Heart right ventricle (tissue), 16 donors: ENCODE results near the gene BIN1. TPM values are rescaled to one million over a fixed set of nuclear protein-coding genes. Genes with fewer than 3 reads are reported as not detected.

ENCODE experiments used
- ATAC-seq, 8 donors: fragments of 200-7000 bp; cut with Tn5 transposase; one replicate each; pipeline ENCODE4 v1.9.1; 2020; ENCODE audit warnings: mild to moderate bottlenecking in 8 of 8, moderate library complexity in 8 of 8, moderate number of reproducible peaks in 1 of 8
- DNase-seq, 2 donors: peaks; one replicate each; pipeline ENCODE4 v3.0.0-alpha.2; 2020
- H3K27ac ChIP-seq, 10 donors: fragments of 200-600 bp; sonication (generic) in 2 of 10; one replicate each; pipeline versions ENCODE4 v1.5.0 to v1.8.0; 2020 to 2022; ENCODE audit warnings: mild to moderate bottlenecking in 3 of 10
- H3K27me3 ChIP-seq, 7 donors: fragments of 200-600 bp; one replicate each; pipeline ENCODE4 v1.8.0; 2021 to 2022; ENCODE audit warnings: mild to moderate bottlenecking in 2 of 7
- H3K36me3 ChIP-seq, 9 donors: fragments of 200-600 bp; sonication (generic) in 1 of 9; one replicate each; pipeline versions ENCODE4 v1.5.0 to v1.8.0; 2020 to 2022; ENCODE audit warnings: mild to moderate bottlenecking in 2 of 9
- H3K4me1 ChIP-seq, 9 donors: fragments of 200-600 bp; sonication (generic) in 1 of 9; one replicate each; pipeline versions ENCODE4 v1.5.0 to v1.8.0; 2020 to 2022; ENCODE audit warnings: mild to moderate bottlenecking in 4 of 9
- H3K4me3 ChIP-seq, 10 donors: fragments of 200-600 bp; sonication (generic) in 2 of 10; one replicate each; pipeline versions ENCODE4 v1.5.0 to v1.8.0; 2020 to 2022; ENCODE audit warnings: mild to moderate bottlenecking in 7 of 10, moderate library complexity in 2 of 10
- H3K9me3 ChIP-seq, 11 donors: fragments of 200-600 bp in 10 of 11; sonication (generic) in 2 of 11; one replicate each; pipeline versions ENCODE4 v1.5.0 to v1.8.0; 2013 to 2022; ENCODE audit warnings: mild to moderate bottlenecking in 2 of 11, control low read depth in 1 of 11, moderate library complexity in 1 of 11
- CTCF ChIP-seq, 9 donors: fragments of 200-600 bp; sonication (generic) in 2 of 9; IDR thresholded peaks; one replicate each; pipeline versions ENCODE4 v1.5.0 to v1.8.0; 2021 to 2022; ENCODE audit warnings: antibody characterized with exemption in 9 of 9, mild to moderate bottlenecking in 5 of 9, moderate library complexity in 1 of 9
- WGBS, 2 donors: extraction: QIAGEN DNeasy Blood & Tissue Kit; methylation state at CpG; one replicate each; pipeline ENCODE4 v1.1.7; 2013; ENCODE audit warnings: inconsistent platforms in 1 of 2; 5-methylcytosine and 5-hydroxymethylcytosine counted together
- intact Hi-C, 10 donors: fragments of 100-400 bp; cut with DNase I; formaldehyde crosslinking; loops; one replicate each; pipeline versions ENCODE4 v1.11.1 to v1.14.2; 2022
- polyA plus RNA-seq, 2 donors: library from polyadenylated mRNA; stranded (reverse); fragments of 200-250 nt; gene quantifications; one replicate each; pipeline ENCODE4 v1.2.3, GENCODE V29; 2013
- total RNA-seq, 10 donors: library from RNA; stranded (reverse); fragmentation: NEBNext Ultra II Directional in 3 of 10; extraction: Animal tissue kit (Norgen Biotek cat#: 25700) in 3 of 10; gene quantifications; one replicate each; pipeline versions ENCODE4 v1.2.1 to v1.2.4, GENCODE V29; 2021 to 2023
- donor health status: Arrhythmogenic right ventricular cardiomyopathy.
- donor health status: ischemic (EF 13 %, LVEDD 7.1; RV severe dilation, severe dysfunction).
- donor health status: healthy with polysubstance abuse.
- donor health status: DM: no; HTN: yes; CAD: no.
- donor health status: DM: no; HTN: no; CAD: no.
- donor health status: ischemic (EF 25% LVEDD 6.9; RV normal size, moderate dysfunction).
- donor health status: ischemic (EF 25% LVEDD 5.7; RV mildly dilated, moderate dysfunction).
- donor health status: healthy.
- donor health status: DM: yes; HTN: yes; CAD: no.
- donor health status: Ischemic cardiomyopathy.
- donor health status: ischemic (EF 35%, LVEDD 5.7; RV mildly dilated, moderate dysfunction).
- donor health status: nonischemic (EF 11% LVEDD 7.7; RV severe dilation, severe dysfunction).
- donor health status: DM: yes; HTN: yes; CAD: no.
- donor health status: PGD.
- donor health status: ischemic (EF 29% LVEDD 5.4; RV normal size, mild dysfunction).
- donor health status: nonischemic (EF 23%, LVEDD 6.1; RV moderate dilation, normal function).

BIN1 gene
- total and polyA plus RNA-seq, 12 donors = 8.4 to 21.7 (median 16.0) TPM

GRCh38 chr2:127057371-127058245 lies 49.3 kb downstream of the BIN1 start:
- Histone ChIP-seq H3K4me3 (no peak overlapping the region), H3K27me3 (no peaks in the 10 kb centered on the region), H3K27ac (no peak overlapping the region), H3K36me3 (peaks cover 0 to 14% (median 0%) of the 10 kb centered on the region in 9 donors), H3K4me1 (peaks cover 0 to 11% (median 6%) of the 10 kb centered on the region in 9 donors), H3K9me3 (no peaks in the 10 kb centered on the region)
- DNase-seq (peak in 1 of 2 donors; percentile 6), ATAC-seq (no peak)
- intact Hi-C loops = no loop called here
- WGBS, 2 donors = 93 to 95% methylated on average over 31 of the region's 31 CpGs
- TF ChIP-seq CTCF (IDR thresholded peaks at IDR 0.05) = no peak

- H3K27me3 ChIP-seq = no peaks in the 10 kb centered on the region
- ATAC-seq (no peak), DNase-seq (peak in 1 of 2 donors; percentile 9)
- intact Hi-C loops = no loop called here
- peaks cover 0 to 7% (median 4%) of the 10 kb centered on the region in 9 donors for H3K4me1 ChIP-seq
- no peak for TF ChIP-seq CTCF (IDR thresholded peaks at IDR 0.05)
- WGBS, 2 donors = 92 to 93% methylated on average over 25 of the region's 25 CpGs
- peaks cover 0 to 12% (median 0%) of the 10 kb centered on the region in 9 donors for H3K36me3 ChIP-seq
- H3K4me3 ChIP-seq = no peak overlapping the region
- no peak overlapping the region for H3K27ac ChIP-seq
- no peaks in the 10 kb centered on the region for H3K9me3 ChIP-seq
These were observed 50.2 kb downstream of the BIN1 start for GRCh38 chr2:127056631-127057370.

- intact Hi-C loops = no loop called here
- no peak for ATAC-seq
- peaks cover 0 to 1% (median 0%) of the 10 kb centered on the region in 9 donors for H3K4me1 ChIP-seq
- no peak for TF ChIP-seq CTCF (IDR thresholded peaks at IDR 0.05)
- no peaks in the 10 kb centered on the region for H3K9me3 ChIP-seq
- DNase-seq = peak in 1 of 2 donors; percentile 7
- no peaks in the 10 kb centered on the region for H3K27me3 ChIP-seq
- peaks cover 0 to 8% (median 0%) of the 10 kb centered on the region in 9 donors for H3K36me3 ChIP-seq
- whole genome bisulfite sequencing, 2 donors = 97 to 98% methylated on average over 11 of the region's 11 CpGs
- H3K4me3 ChIP-seq = no peak overlapping the region
- H3K27ac ChIP-seq = no peak overlapping the region
These were observed 50.9 kb downstream of the BIN1 start for GRCh38 chr2:127056086-127056485.

GRCh38 chr2:127055786-127056076 lies 51.2 kb downstream of the BIN1 start:
- Histone ChIP-seq H3K36me3 (peaks cover 0 to 8% (median 0%) of the 10 kb centered on the region in 9 donors), H3K4me1 (peaks cover 0 to 5% (median 0%) of the 10 kb centered on the region in 9 donors), H3K27me3 (no peaks in the 10 kb centered on the region), H3K9me3 (no peaks in the 10 kb centered on the region), H3K4me3 (no peak overlapping the region), H3K27ac (no peak overlapping the region)
- DNase-seq = peak in 1 of 2 donors; percentile 10
- no peak for ATAC-seq
- 98% methylated on average over 13 of the region's 13 CpGs for WGBS, 2 donors
- no peak for TF ChIP-seq CTCF (IDR thresholded peaks at IDR 0.05)
- intact Hi-C loops = no loop called here
